Measurements from ENCODE around the gene TWIST2. TPM values are rescaled to one million over a fixed set of nuclear protein-coding genes. Genes with fewer than 3 reads are reported as not detected.

Gene TWIST2
- total RNA-seq, 1 experiment from 2014 or later, result not detected

- no peak for DNase-seq (ENCODE audit: low read depth)
- in situ Hi-C loops (cut with HindIII; ENCODE audit: low pct_unique_long_range_greater_than_20kb, low sequenced_read_pairs), result no loop called here
Observed at GRCh38 chr2:238879621-238880377, 31.9 kb downstream of the TWIST2 start.

GRCh38 chr2:238881353-238882081 lies 33.6 kb downstream of the TWIST2 start:
- in situ Hi-C loops (cut with HindIII; ENCODE audit: low pct_unique_long_range_greater_than_20kb, low sequenced_read_pairs), result no loop called here
- DNase-seq (ENCODE audit: low read depth), result no peak

GRCh38 chr2:238882082-238882755 lies 34.3 kb downstream of the TWIST2 start:
- in situ Hi-C loops (cut with HindIII; ENCODE audit: low pct_unique_long_range_greater_than_20kb, low sequenced_read_pairs), result no loop called here

GRCh38 chr2:238883421-238883901 lies 35.6 kb downstream of the TWIST2 start:
- in situ Hi-C loops (cut with HindIII; ENCODE audit: low pct_unique_long_range_greater_than_20kb, low sequenced_read_pairs), result no loop called here
- DNase-seq (ENCODE audit: low read depth), result no peak

More at GRCh38 chr2:238882082-238882755, 34.3 kb downstream of the TWIST2 start:
- no peak for DNase-seq (ENCODE audit: low read depth)

GRCh38 chr2:238884122-238884811 lies 36.4 kb downstream of the TWIST2 start:
- in situ Hi-C loops (cut with HindIII; ENCODE audit: low pct_unique_long_range_greater_than_20kb, low sequenced_read_pairs), result no loop called here
- no peak for DNase-seq (ENCODE audit: low read depth)

GRCh38 chr2:238884812-238885408 lies 37.0 kb downstream of the TWIST2 start:
- no peak for DNase-seq (ENCODE audit: low read depth)
- in situ Hi-C loops (cut with HindIII; ENCODE audit: low pct_unique_long_range_greater_than_20kb, low sequenced_read_pairs), result no loop called here

- in situ Hi-C loops (cut with HindIII; ENCODE audit: low pct_unique_long_range_greater_than_20kb, low sequenced_read_pairs), result no loop called here
- DNase-seq (ENCODE audit: low read depth), result no peak
Observed at GRCh38 chr2:238886453-238887094, 38.7 kb downstream of the TWIST2 start.

- in situ Hi-C loops (cut with HindIII; ENCODE audit: low pct_unique_long_range_greater_than_20kb, low sequenced_read_pairs), result no loop called here
Observed at GRCh38 chr2:238887616-238888015, 39.7 kb downstream of the TWIST2 start.

GRCh38 chr2:238888781-238889180 lies 40.9 kb downstream of the TWIST2 start:
- in situ Hi-C loops (cut with HindIII; ENCODE audit: low pct_unique_long_range_greater_than_20kb, low sequenced_read_pairs), result no loop called here
- DNase-seq (ENCODE audit: low read depth), result no peak

More at GRCh38 chr2:238887616-238888015, 39.7 kb downstream of the TWIST2 start:
- DNase-seq (ENCODE audit: low read depth), result no peak

GRCh38 chr2:238890131-238890530 lies 42.2 kb downstream of the TWIST2 start:
- in situ Hi-C loops (cut with HindIII; ENCODE audit: low pct_unique_long_range_greater_than_20kb, low sequenced_read_pairs), result no loop called here
- no peak for DNase-seq (ENCODE audit: low read depth)

GRCh38 chr2:238890618-238891456 lies 43.0 kb downstream of the TWIST2 start:
- in situ Hi-C loops (cut with HindIII; ENCODE audit: low pct_unique_long_range_greater_than_20kb, low sequenced_read_pairs), result no loop called here
- DNase-seq (ENCODE audit: low read depth), result no peak

- in situ Hi-C loops (cut with HindIII; ENCODE audit: low pct_unique_long_range_greater_than_20kb, low sequenced_read_pairs), result no loop called here
- no peak for DNase-seq (ENCODE audit: low read depth)
Observed at GRCh38 chr2:238891457-238892203, 43.7 kb downstream of the TWIST2 start.

- in situ Hi-C loops (cut with HindIII; ENCODE audit: low pct_unique_long_range_greater_than_20kb, low sequenced_read_pairs), result no loop called here
- no peak for DNase-seq (ENCODE audit: low read depth)
Observed at GRCh38 chr2:238892204-238892500, 44.3 kb downstream of the TWIST2 start.

GRCh38 chr2:238892796-238893195 lies 44.9 kb downstream of the TWIST2 start:
- in situ Hi-C loops (cut with HindIII; ENCODE audit: low pct_unique_long_range_greater_than_20kb, low sequenced_read_pairs), result no loop called here
- no peak for DNase-seq (ENCODE audit: low read depth)

GRCh38 chr2:238893349-238894000 lies 45.6 kb downstream of the TWIST2 start:
- no peak for DNase-seq (ENCODE audit: low read depth)
- in situ Hi-C loops (cut with HindIII; ENCODE audit: low pct_unique_long_range_greater_than_20kb, low sequenced_read_pairs), result no loop called here

Measured in Caki2 (cell line).